K562 (cell line): ENCODE measurements around the gene PPHLN1. TPM values are rescaled to one million over a fixed set of nuclear protein-coding genes. Genes with fewer than 3 reads are reported as not detected.
"Not testable (repeated sequence)": the region's sequence is repeated elsewhere in the genome, so short reads cannot be mapped to it uniquely, and the experiment has no call there.

Source experiments
- ATAC-seq: fragments of 200-7000 bp; cut with Tn5 transposase; 3 replicates; pipeline ENCODE4 v1.9.1; 2020; ENCODE audit warnings: moderate library complexity
- BruUV-seq: library from RNA; stranded (reverse); fragments of 400-500 nt; replicated peaks from 2 replicates; lab custom pipeline; 2021; lab: Mats Ljungman, UMichigan
- CTCF ChIA-PET: fragments of 300-600 bp; formaldehyde crosslinking; extraction: SDS; loops from one replicate; lab custom pipeline; 2021; ENCODE audit warnings: low intra/inter-chr PET ratio; lab: Yijun Ruan, JAX
- POLR2A ChIA-PET: fragments of 300-600, 350-650 bp; sonication (Branson Sonifier 250); formaldehyde crosslinking; extraction: SDS; loops from one replicate; lab custom pipeline; 2021; ENCODE audit warnings: antibody characterized with exemption, inconsistent platforms; lab: Yijun Ruan, JAX
- DNase-seq, 4 experiments: peaks; one replicate each; pipeline versions ENCODE4 v3.0.0 to v3.0.0-alpha.2; 2011 to 2018; ENCODE audit warnings: low spot score in 3 of 4, mixed read lengths in 3 of 4; ENCODE audit errors: extremely low read depth in 1 of 4
- FAIRE-seq: peaks from 2 replicates; lab custom pipeline; 2011; peaks lifted over from hg19 to GRCh38; lab: Jason Lieb, UNC
- H2AFZ ChIP-seq: 2 replicates; pipeline ENCODE4 v1.6.0; 2011; ENCODE audit warnings: low read depth, low read length, control low read depth, inconsistent platforms
- H3K27ac ChIP-seq: fragments of 200-600 bp; 3 replicates; pipeline ENCODE4 v1.8.0; 2011; ENCODE audit warnings: low read depth, mild to moderate bottlenecking, control low read depth, inconsistent platforms, low read length, moderate library complexity, mixed read lengths; ENCODE audit errors: extremely low read depth
- H3K27me3 ChIP-seq, 2 experiments: fragments of 300-600 bp in 1 of 2; 2 replicates in 1 of 2; 3 replicates in 1 of 2; pipeline versions ENCODE4 v1.6.0 to v1.8.0; 2011; ENCODE audit warnings: inconsistent platforms in 2 of 2, low read length in 2 of 2, mild to moderate bottlenecking in 1 of 2, mixed read lengths in 1 of 2, moderate library complexity in 1 of 2; ENCODE audit not compliant: control insufficient read depth in 2 of 2, insufficient read depth in 2 of 2
- H3K36me3 ChIP-seq: fragments of 300-600 bp; 3 replicates; pipeline ENCODE4 v1.8.0; 2011; ENCODE audit warnings: mild to moderate bottlenecking, low read length, inconsistent platforms; ENCODE audit not compliant: control insufficient read depth, insufficient read depth
- H3K4me1 ChIP-seq, 2 experiments: fragments of 200-600 bp in 1 of 2; replicated peaks in 1 of 2; 2 replicates in 1 of 2; 3 replicates in 1 of 2; pipeline versions ENCODE4 v1.5.1 to v1.8.0; 2011; ENCODE audit warnings: inconsistent platforms in 2 of 2, low read length in 2 of 2, mild to moderate bottlenecking in 1 of 2, mixed read lengths in 1 of 2, moderate library complexity in 1 of 2; ENCODE audit not compliant: control insufficient read depth in 2 of 2, insufficient read depth in 2 of 2
- H3K4me2 ChIP-seq: 2 replicates; pipeline ENCODE4 v1.6.1; 2011; ENCODE audit warnings: low read length, control low read depth, inconsistent platforms, mixed read lengths; ENCODE audit not compliant: insufficient read depth
- H3K4me3 ChIP-seq: fragments of 200-600 bp; sonication (generic), shearing (Covaris generic); 2 replicates; pipeline ENCODE4 v1.5.1; 2016; ENCODE audit warnings: control low read depth, inconsistent platforms
- H3K79me2 ChIP-seq: fragments of 200-600 bp; 3 replicates; pipeline ENCODE4 v1.8.0; 2011; ENCODE audit warnings: low read length, inconsistent platforms; ENCODE audit not compliant: control insufficient read depth, insufficient read depth
- H3K9ac ChIP-seq, 2 experiments: 2 replicates each; pipeline versions ENCODE4 v1.6.0 to v1.6.1; 2011; ENCODE audit warnings: low read depth in 2 of 2, low read length in 2 of 2, control low read depth in 1 of 2, inconsistent platforms in 1 of 2, mild to moderate bottlenecking in 1 of 2, mixed read lengths in 1 of 2; ENCODE audit not compliant: insufficient read depth in 1 of 2
- H3K9me1 ChIP-seq: one replicate; pipeline ENCODE4 v1.6.0; 2011; ENCODE audit warnings: inconsistent platforms, mild to moderate bottlenecking, low read length, moderate library complexity; ENCODE audit not compliant: control insufficient read depth, insufficient read depth
- H3K9me3 ChIP-seq: replicated peaks from 2 replicates; pipeline ENCODE4 v1.5.1; 2011; ENCODE audit warnings: low read depth, low read length, inconsistent platforms; ENCODE audit not compliant: control insufficient read depth, insufficient read depth
- H4K20me1 ChIP-seq: replicated peaks from 2 replicates; pipeline ENCODE4 v1.6.1; 2011; ENCODE audit warnings: low read length, inconsistent platforms, mixed read lengths; ENCODE audit not compliant: control insufficient read depth, insufficient read depth
- DMBX1 ChIP-seq: fragments of 250-450 bp; sonication (Bioruptor Pico); IDR thresholded peaks from 2 replicates; pipeline ENCODE4 v1.8.0; 2022; ENCODE audit warnings: inconsistent platforms, mild to moderate bottlenecking, moderate library complexity, borderline replicate concordance
- FOXJ2 ChIP-seq: fragments of 200-800 bp; sonication (Bioruptor generic); IDR thresholded peaks from 2 replicates; pipeline ENCODE4 v1.6.1; 2016; ENCODE audit warnings: missing genetic modification characterization, missing compliant biosample characterization
- PHF20 ChIP-seq: fragments of 450-650 bp; IDR thresholded peaks from 2 replicates; pipeline ENCODE4 v1.6.1; 2018; ENCODE audit not compliant: partially characterized antibody
- RUNX1 ChIP-seq: sonication (generic); IDR thresholded peaks from 2 replicates; pipeline ENCODE4 v1.6.1; 2016; ENCODE audit warnings: antibody characterized with exemption, low read depth
- SMARCC2 ChIP-seq: fragments of 450-650 bp; IDR thresholded peaks from 2 replicates; pipeline ENCODE4 v1.6.1; 2017; ENCODE audit warnings: antibody characterized with exemption, moderate library complexity, mild to moderate bottlenecking, low read depth
- ZNF184 ChIP-seq: sonication (generic); formaldehyde crosslinking; IDR thresholded peaks from 2 replicates; pipeline ENCODE4 v1.5.0; 2020; ENCODE audit warnings: missing genetic modification reagents
- WGBS: fragments of 100-300 bp; shearing (Covaris generic); methylation state at CpG from one replicate; pipeline ENCODE4 v1.1.6; 2016; ENCODE audit warnings: low coverage, mixed read lengths; ENCODE audit not compliant: insufficient coverage; ENCODE audit errors: missing lambda C conversion rate; 5-methylcytosine and 5-hydroxymethylcytosine counted together
- in situ Hi-C: fragments of 300-500 bp; cut with MboI; formaldehyde crosslinking; loops from 4 replicates; pipeline ENCODE4 v1.15.0; 2018; ENCODE audit warnings: inconsistent platforms, mixed read lengths
- intact Hi-C: fragments of 100-400 bp; cut with micrococcal nuclease; formaldehyde crosslinking; loops from 2 replicates; pipeline ENCODE4 v1.14.2; 2022
- polyA plus RNA-seq, 8 experiments: library from polyadenylated mRNA; depleted of rRNA in 4 of 8; stranded (reverse) in 5 of 8; unstranded in 3 of 8; fragments of >200 nt; fragmentation: Nextera tagmentation in 2 of 8; fragmentation: Illumina TruSeq in 1 of 8; extraction: Ambion mirVana in 2 of 8; extraction: Trizol in 1 of 8; gene quantifications; 2 replicates each; pipeline versions ENCODE4 v1.2.1 to v1.2.3, GENCODE V29; 2011 to 2014; ENCODE audit warnings: inconsistent platforms in 1 of 8, missing spikeins in 1 of 8
- total RNA-seq, 7 experiments: library from RNA; depleted of rRNA in 6 of 7; stranded (reverse); fragments of >200 nt in 6 of 7; fragmentation: Illumina TruSeq in 2 of 7; extraction: Trizol in 2 of 7; gene quantifications; 2 replicates each; pipeline versions ENCODE4 v1.2.1 to v1.2.3, GENCODE V29; 2011 to 2021; ENCODE audit warnings: low replicate concordance in 1 of 7
- TF ChIP-seq, protein P1 (sequence below): fragments of 250-450 bp; sonication (Bioruptor Pico); IDR thresholded peaks from 2 replicates; pipeline ENCODE4 v1.4.0; 2020
- TF ChIP-seq, protein P2 (sequence below): fragments of 200-800 bp; sonication (Bioruptor generic); IDR thresholded peaks from 2 replicates; pipeline ENCODE4 v1.6.1; 2016; ENCODE audit warnings: missing genetic modification characterization, missing compliant biosample characterization

PPHLN1 gene
- total and polyA plus RNA-seq, 9 of the 15 experiments (the other 6 are each of a cell fraction or from before 2014, with no cell fraction given) = 66.3 to 112 (median 93.6) TPM

DNA sequence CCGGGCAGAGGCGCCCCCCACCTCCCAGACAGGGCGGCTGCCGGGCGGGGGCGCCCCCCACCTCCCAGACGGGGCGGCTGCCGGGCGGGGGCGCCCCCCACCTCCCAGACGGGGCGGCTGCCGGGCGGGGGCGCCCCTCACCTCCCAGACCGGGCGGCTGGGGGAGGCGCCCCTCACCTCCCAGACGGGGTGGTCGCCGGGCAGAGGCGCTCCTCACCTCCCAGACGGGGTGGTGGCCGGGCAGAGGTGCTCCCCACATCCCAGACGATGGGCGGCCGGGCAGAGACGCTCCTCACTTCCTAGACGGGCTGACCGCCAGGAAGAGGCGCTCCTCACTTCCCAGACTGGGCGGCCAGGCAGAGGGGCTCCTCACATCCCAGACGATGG, 24.0 kb downstream of the PPHLN1 start:
- BruUV-seq, DNase-seq, H3K4me2 ChIP-seq, POLR2A ChIA-PET, H4K20me1 ChIP-seq, H3K9me1 ChIP-seq, H3K27me3 ChIP-seq, intact Hi-C loops, H3K9ac ChIP-seq, H3K4me3 ChIP-seq, H3K9me3 ChIP-seq, CTCF ChIA-PET, H2AFZ ChIP-seq, H3K4me1 ChIP-seq, FAIRE-seq, H3K27ac ChIP-seq, ATAC-seq: not testable (repeated sequence)
- 100% methylated on average over 2 of the region's 34 CpGs for WGBS
- in situ Hi-C loops = loop anchor here (10.0 kb wide), 1 partner anchor 215 kb away; no protein-coding TSS in a partner anchor
- Histone ChIP-seq H3K36me3 (peaks cover 18% of the 10 kb centered on the region; the same call in 2 of the 3 replicates), H3K79me2 (peaks cover 41% of the 10 kb centered on the region)

DNA sequence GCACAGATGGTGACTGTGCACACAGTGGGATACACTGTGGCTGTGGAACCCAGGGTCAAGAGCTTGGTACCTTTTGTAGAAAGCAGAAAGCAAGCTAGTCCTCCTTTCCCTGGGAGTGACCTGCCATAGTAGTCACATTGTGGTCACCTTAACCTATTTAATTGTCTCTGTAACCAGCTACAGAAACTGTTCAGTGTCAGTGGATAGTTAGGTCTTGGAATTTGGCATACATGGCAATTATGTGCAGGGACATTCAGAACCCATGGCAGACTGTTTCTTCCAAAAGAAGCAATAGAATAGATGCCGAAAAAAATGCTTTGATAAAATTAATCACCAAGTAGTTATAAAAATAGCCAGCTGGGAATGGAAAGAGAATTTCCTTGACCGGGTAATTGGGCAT, 30.4 kb downstream of the PPHLN1 start:
- peaks cover 3% of the 10 kb centered on the region; the same call in 1 of the 3 replicates for H3K79me2 ChIP-seq
- H3K9ac ChIP-seq = no peak overlapping the region
- H3K27ac ChIP-seq = no peak overlapping the region
- no peaks in the 10 kb centered on the region for H3K27me3 ChIP-seq
- peaks cover 31% of the 10 kb centered on the region for H3K36me3 ChIP-seq
- no peaks in the 10 kb centered on the region for H3K4me1 ChIP-seq
- FAIRE-seq (no peak), DNase-seq (no peak), ATAC-seq (no peak)
- in situ Hi-C loops (loop anchor here (10.0 kb wide), 1 partner anchor 208 kb away; no protein-coding TSS in a partner anchor), intact Hi-C loops (no loop called here)
- 83% methylated on average over 2 of the region's 2 CpGs for WGBS
- H3K9me1 ChIP-seq = no peaks in the 10 kb centered on the region
- H3K4me3 ChIP-seq = no peak overlapping the region
- H4K20me1 ChIP-seq = no peaks in the 10 kb centered on the region
- H2AFZ ChIP-seq = no peak overlapping the region
- CTCF ChIA-PET = no interaction called here
- BruUV-seq = no TSS peak
- no peaks in the 10 kb centered on the region for H3K9me3 ChIP-seq
- H3K4me2 ChIP-seq = no peak overlapping the region
- POLR2A ChIA-PET = no interaction called here
- TF ChIP-seq, protein P1, sequence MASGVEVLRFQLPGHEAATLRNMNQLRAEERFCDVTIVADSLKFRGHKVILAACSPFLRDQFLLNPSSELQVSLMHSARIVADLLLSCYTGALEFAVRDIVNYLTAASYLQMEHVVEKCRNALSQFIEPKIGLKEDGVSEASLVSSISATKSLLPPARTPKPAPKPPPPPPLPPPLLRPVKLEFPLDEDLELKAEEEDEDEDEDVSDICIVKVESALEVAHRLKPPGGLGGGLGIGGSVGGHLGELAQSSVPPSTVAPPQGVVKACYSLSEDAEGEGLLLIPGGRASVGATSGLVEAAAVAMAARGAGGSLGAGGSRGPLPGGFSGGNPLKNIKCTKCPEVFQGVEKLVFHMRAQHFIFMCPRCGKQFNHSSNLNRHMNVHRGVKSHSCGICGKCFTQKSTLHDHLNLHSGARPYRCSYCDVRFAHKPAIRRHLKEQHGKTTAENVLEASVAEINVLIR (CRISPR knock-in tag) = no peak
- TF ChIP-seq DMBX1 (CRISPR knock-in tag) = no peak
- TF ChIP-seq, protein P2, sequence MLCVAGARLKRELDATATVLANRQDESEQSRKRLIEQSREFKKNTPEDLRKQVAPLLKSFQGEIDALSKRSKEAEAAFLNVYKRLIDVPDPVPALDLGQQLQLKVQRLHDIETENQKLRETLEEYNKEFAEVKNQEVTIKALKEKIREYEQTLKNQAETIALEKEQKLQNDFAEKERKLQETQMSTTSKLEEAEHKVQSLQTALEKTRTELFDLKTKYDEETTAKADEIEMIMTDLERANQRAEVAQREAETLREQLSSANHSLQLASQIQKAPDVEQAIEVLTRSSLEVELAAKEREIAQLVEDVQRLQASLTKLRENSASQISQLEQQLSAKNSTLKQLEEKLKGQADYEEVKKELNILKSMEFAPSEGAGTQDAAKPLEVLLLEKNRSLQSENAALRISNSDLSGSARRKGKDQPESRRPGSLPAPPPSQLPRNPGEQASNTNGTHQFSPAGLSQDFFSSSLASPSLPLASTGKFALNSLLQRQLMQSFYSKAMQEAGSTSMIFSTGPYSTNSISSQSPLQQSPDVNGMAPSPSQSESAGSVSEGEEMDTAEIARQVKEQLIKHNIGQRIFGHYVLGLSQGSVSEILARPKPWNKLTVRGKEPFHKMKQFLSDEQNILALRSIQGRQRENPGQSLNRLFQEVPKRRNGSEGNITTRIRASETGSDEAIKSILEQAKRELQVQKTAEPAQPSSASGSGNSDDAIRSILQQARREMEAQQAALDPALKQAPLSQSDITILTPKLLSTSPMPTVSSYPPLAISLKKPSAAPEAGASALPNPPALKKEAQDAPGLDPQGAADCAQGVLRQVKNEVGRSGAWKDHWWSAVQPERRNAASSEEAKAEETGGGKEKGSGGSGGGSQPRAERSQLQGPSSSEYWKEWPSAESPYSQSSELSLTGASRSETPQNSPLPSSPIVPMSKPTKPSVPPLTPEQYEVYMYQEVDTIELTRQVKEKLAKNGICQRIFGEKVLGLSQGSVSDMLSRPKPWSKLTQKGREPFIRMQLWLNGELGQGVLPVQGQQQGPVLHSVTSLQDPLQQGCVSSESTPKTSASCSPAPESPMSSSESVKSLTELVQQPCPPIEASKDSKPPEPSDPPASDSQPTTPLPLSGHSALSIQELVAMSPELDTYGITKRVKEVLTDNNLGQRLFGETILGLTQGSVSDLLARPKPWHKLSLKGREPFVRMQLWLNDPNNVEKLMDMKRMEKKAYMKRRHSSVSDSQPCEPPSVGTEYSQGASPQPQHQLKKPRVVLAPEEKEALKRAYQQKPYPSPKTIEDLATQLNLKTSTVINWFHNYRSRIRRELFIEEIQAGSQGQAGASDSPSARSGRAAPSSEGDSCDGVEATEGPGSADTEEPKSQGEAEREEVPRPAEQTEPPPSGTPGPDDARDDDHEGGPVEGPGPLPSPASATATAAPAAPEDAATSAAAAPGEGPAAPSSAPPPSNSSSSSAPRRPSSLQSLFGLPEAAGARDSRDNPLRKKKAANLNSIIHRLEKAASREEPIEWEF (CRISPR knock-in tag) = no peak
- no peak for TF ChIP-seq SMARCC2
- no peak for TF ChIP-seq ZNF184 (CRISPR knock-in tag)
- TF ChIP-seq RUNX1 = no peak
- TF ChIP-seq FOXJ2 (tag) = no peak
- TF ChIP-seq PHF20 = no peak
